Measurements from ENCODE around the gene CYTL1. TPM values are rescaled to one million over a fixed set of nuclear protein-coding genes. Genes with fewer than 3 reads are reported as not detected.

The CYTL1 gene
- total and polyA plus RNA-seq, 7 donors = 0.54 to 3.6 (median 1.5) TPM; not detected in 2

GRCh38 chr4:5027346-5027745, 8.1 kb upstream of the CYTL1 start:
- Histone ChIP-seq H3K27me3 (no peaks in the 10 kb centered on the region), H3K4me3 (no peak overlapping the region), H3K4me1 (no peaks in the 10 kb centered on the region), H3K27ac (no peak overlapping the region), H3K36me3 (no peaks in the 10 kb centered on the region), H3K9me3 (no peaks in the 10 kb centered on the region)
- intact Hi-C loops (cut with DNase I) = no loop called here
- DNase-seq = no peak
- TF ChIP-seq EP300 (IDR thresholded peaks at IDR 0.05) = no peak
- no peak for TF ChIP-seq POLR2AphosphoS5 (IDR thresholded peaks at IDR 0.05)
- TF ChIP-seq CTCF (IDR thresholded peaks at IDR 0.05) = no peak
- TF ChIP-seq POLR2A (IDR thresholded peaks at IDR 0.05) = no peak

GRCh38 chr4:5026371-5026770, 7.1 kb upstream of the CYTL1 start:
- no peaks in the 10 kb centered on the region for H3K4me1 ChIP-seq
- H3K4me3 ChIP-seq = no peak overlapping the region
- no peaks in the 10 kb centered on the region for H3K36me3 ChIP-seq
- 70 to 73% methylated on average over 3 of the region's 3 CpGs for WGBS, 2 donors
- H3K9me3 ChIP-seq = no peaks in the 10 kb centered on the region
- no peaks in the 10 kb centered on the region for H3K27me3 ChIP-seq
- no peak overlapping the region for H3K27ac ChIP-seq
- TF ChIP-seq CTCF (IDR thresholded peaks at IDR 0.05) (no peak), POLR2AphosphoS5 (IDR thresholded peaks at IDR 0.05) (no peak)
- intact Hi-C loops (cut with DNase I) = no loop called here
- no peak for DNase-seq

GRCh38 chr4:5024673-5025072, 5.4 kb upstream of the CYTL1 start:
- intact Hi-C loops (cut with DNase I) = no loop called here
- WGBS, 2 donors = 74 to 81% methylated on average over 6 of the region's 6 CpGs
- Histone ChIP-seq H3K36me3 (no peaks in the 10 kb centered on the region), H3K9me3 (no peaks in the 10 kb centered on the region), H3K4me3 (no peak overlapping the region), H3K4me1 (no peaks in the 10 kb centered on the region), H3K27ac (no peak overlapping the region), H3K27me3 (peaks cover 0 to 2% (median 1%) of the 10 kb centered on the region in 3 donors)
- TF ChIP-seq EP300 (IDR thresholded peaks at IDR 0.05) = no peak
- no peak for TF ChIP-seq CTCF (IDR thresholded peaks at IDR 0.05)
- no peak for TF ChIP-seq POLR2A (IDR thresholded peaks at IDR 0.05)
- no peak for TF ChIP-seq POLR2AphosphoS5 (IDR thresholded peaks at IDR 0.05)
- no peak for DNase-seq

GRCh38 chr4:5021546-5021945, 2.3 kb upstream of the CYTL1 start:
- Histone ChIP-seq H3K36me3 (no peaks in the 10 kb centered on the region), H3K9me3 (no peaks in the 10 kb centered on the region), H3K27me3 (peaks cover 0 to 21% (median 9%) of the 10 kb centered on the region in 3 donors), H3K4me1 (peaks cover 0 to 6% (median 2%) of the 10 kb centered on the region in 4 donors), H3K4me3 (no peak overlapping the region), H3K27ac (no peak overlapping the region)
- TF ChIP-seq CTCF (IDR thresholded peaks at IDR 0.05) = no peak
- TF ChIP-seq EP300 (IDR thresholded peaks at IDR 0.05) = no peak
- TF ChIP-seq POLR2A (IDR thresholded peaks at IDR 0.05) = no peak
- no peak for TF ChIP-seq POLR2AphosphoS5 (IDR thresholded peaks at IDR 0.05)
- 78 to 81% methylated on average over 3 of the region's 3 CpGs for WGBS, 2 donors
- DNase-seq = no peak
- intact Hi-C loops (cut with DNase I) = no loop called here

- TF ChIP-seq CTCF (IDR thresholded peaks at IDR 0.05) = no peak
- no peak for TF ChIP-seq POLR2A (IDR thresholded peaks at IDR 0.05)
- H3K4me1 ChIP-seq = peaks cover 0 to 6% (median 2%) of the 10 kb centered on the region in 4 donors
- H3K9me3 ChIP-seq = no peaks in the 10 kb centered on the region
- DNase-seq = no peak
- WGBS, 2 donors = 88 to 99% methylated on average over 1 of the region's 1 CpG
- no peak overlapping the region for H3K4me3 ChIP-seq
- no peak overlapping the region for H3K27ac ChIP-seq
- no peaks in the 10 kb centered on the region for H3K36me3 ChIP-seq
- peaks cover 0 to 23% (median 9%) of the 10 kb centered on the region in 3 donors for H3K27me3 ChIP-seq
- intact Hi-C loops (cut with DNase I) = no loop called here
Observed at GRCh38 chr4:5020341-5020740, 1.1 kb upstream of the CYTL1 start.
